GM12878 (cell line): ENCODE measurements around the gene NR1D1. TPM values are rescaled to one million over a fixed set of nuclear protein-coding genes. Genes with fewer than 3 reads are reported as not detected.

Experiments
- CHD4 ChIP-seq: fragments of 200-600 bp; sonication (generic); IDR thresholded peaks from 2 replicates; pipeline ENCODE4 v1.6.1; 2016; ENCODE audit warnings: mild to moderate bottlenecking
- GATAD2B ChIP-seq: fragments of 450-650 bp; conservative IDR thresholded peaks from 2 replicates; pipeline ENCODE4 v1.6.1; 2017; ENCODE audit warnings: low read depth, mild to moderate bottlenecking, moderate library complexity
- NFIC ChIP-seq: IDR thresholded peaks from 2 replicates; pipeline ENCODE4 v1.6.1; 2012; ENCODE audit warnings: low read depth, mild to moderate bottlenecking, inconsistent platforms, low read length, moderate library complexity
- NR2C2 ChIP-seq: IDR thresholded peaks from 2 replicates; pipeline ENCODE4 v1.6.1; 2011; ENCODE audit warnings: borderline replicate concordance, low read depth; ENCODE audit not compliant: control insufficient read depth, insufficient read length
- NRF1 ChIP-seq: conservative IDR thresholded peaks from 2 replicates; pipeline ENCODE4 v1.6.1; 2011; ENCODE audit warnings: mild to moderate bottlenecking, low read depth, low read length, improper control_type of control experiment
- PML ChIP-seq: IDR thresholded peaks from 2 replicates; pipeline ENCODE4 v1.6.1; 2012; ENCODE audit warnings: low read length, inconsistent platforms
- RBBP5 ChIP-seq: fragments of 200-600 bp; sonication (generic); conservative IDR thresholded peaks from 2 replicates; pipeline ENCODE4 v1.6.1; 2016
- RCOR1 ChIP-seq: conservative IDR thresholded peaks from 2 replicates; pipeline ENCODE4 v1.6.1; 2012; ENCODE audit warnings: low read depth, low read length, improper control_type of control experiment
- REST ChIP-seq: IDR thresholded peaks from 2 replicates; pipeline ENCODE4 v1.6.1; 2012; ENCODE audit warnings: mild to moderate bottlenecking, low read depth, low read length
- SIX5 ChIP-seq: IDR thresholded peaks from 2 replicates; pipeline ENCODE4 v1.6.1; 2011; ENCODE audit warnings: mild to moderate bottlenecking, low read depth, low read length, moderate library complexity; ENCODE audit not compliant: severe bottlenecking
- SMAD1 ChIP-seq: fragments of 450-650 bp; IDR thresholded peaks from 2 replicates; pipeline ENCODE4 v1.6.1; 2018; ENCODE audit warnings: mild to moderate bottlenecking, low read depth; ENCODE audit not compliant: partially characterized antibody
- ZBTB33 ChIP-seq: fragments of 450-650 bp; IDR thresholded peaks from 2 replicates; pipeline ENCODE4 v1.6.1; 2017; ENCODE audit warnings: mild to moderate bottlenecking
- ZNF592 ChIP-seq: fragments of 450-650 bp; IDR thresholded peaks from 2 replicates; pipeline ENCODE4 v1.6.1; 2017; ENCODE audit warnings: mild to moderate bottlenecking, moderate library complexity
- ZSCAN29 ChIP-seq: fragments of 450-650 bp; IDR thresholded peaks from 2 replicates; pipeline ENCODE4 v1.6.1; 2017; ENCODE audit warnings: mild to moderate bottlenecking, moderate library complexity
- polyA plus RNA-seq, 11 experiments: library from polyadenylated mRNA; depleted of rRNA in 4 of 11; unstranded in 6 of 11; stranded (reverse) in 5 of 11; fragments of >200 nt; fragmentation: Nextera tagmentation in 4 of 11; fragmentation: Illumina TruSeq in 1 of 11; extraction: Ambion mirVana in 4 of 11; extraction: Trizol in 1 of 11; gene quantifications; 1 replicate in 1 of 11; 2 replicates in 10 of 11; pipeline versions ENCODE4 v1.2.1 to v1.2.3, GENCODE V29; 2011 to 2016; ENCODE audit warnings: inconsistent platforms in 2 of 11, missing spikeins in 2 of 11, low read depth in 1 of 11
- total RNA-seq, 4 experiments: library from RNA; depleted of rRNA in 3 of 4; stranded (reverse); fragments of >200 nt in 3 of 4; fragmentation: Illumina TruSeq in 1 of 4; extraction: Trizol in 1 of 4; gene quantifications; 2 replicates each; pipeline versions ENCODE4 v1.2.1 to v1.2.3, GENCODE V29; 2013 to 2021
- TF ChIP-seq, protein P1 (sequence below), 3 experiments: IDR thresholded peaks in 2 of 3; conservative IDR thresholded peaks in 1 of 3; 2 replicates each; pipeline ENCODE4 v1.5.1; 2011; ENCODE audit warnings: low read depth in 3 of 3, low read length in 3 of 3, mild to moderate bottlenecking in 3 of 3, control low read depth in 2 of 3, moderate library complexity in 2 of 3, inconsistent platforms in 1 of 3, mixed read lengths in 1 of 3; ENCODE audit not compliant: control insufficient read depth in 2 of 3, insufficient read depth in 1 of 3; ENCODE audit errors: extremely low read depth in 1 of 3

NR1D1 gene
- total and polyA plus RNA-seq, 10 of the 15 experiments (the other 5 are each of a cell fraction or from before 2014, with no cell fraction given): 0.10 to 3.4 (median 0.94) TPM

DNA sequence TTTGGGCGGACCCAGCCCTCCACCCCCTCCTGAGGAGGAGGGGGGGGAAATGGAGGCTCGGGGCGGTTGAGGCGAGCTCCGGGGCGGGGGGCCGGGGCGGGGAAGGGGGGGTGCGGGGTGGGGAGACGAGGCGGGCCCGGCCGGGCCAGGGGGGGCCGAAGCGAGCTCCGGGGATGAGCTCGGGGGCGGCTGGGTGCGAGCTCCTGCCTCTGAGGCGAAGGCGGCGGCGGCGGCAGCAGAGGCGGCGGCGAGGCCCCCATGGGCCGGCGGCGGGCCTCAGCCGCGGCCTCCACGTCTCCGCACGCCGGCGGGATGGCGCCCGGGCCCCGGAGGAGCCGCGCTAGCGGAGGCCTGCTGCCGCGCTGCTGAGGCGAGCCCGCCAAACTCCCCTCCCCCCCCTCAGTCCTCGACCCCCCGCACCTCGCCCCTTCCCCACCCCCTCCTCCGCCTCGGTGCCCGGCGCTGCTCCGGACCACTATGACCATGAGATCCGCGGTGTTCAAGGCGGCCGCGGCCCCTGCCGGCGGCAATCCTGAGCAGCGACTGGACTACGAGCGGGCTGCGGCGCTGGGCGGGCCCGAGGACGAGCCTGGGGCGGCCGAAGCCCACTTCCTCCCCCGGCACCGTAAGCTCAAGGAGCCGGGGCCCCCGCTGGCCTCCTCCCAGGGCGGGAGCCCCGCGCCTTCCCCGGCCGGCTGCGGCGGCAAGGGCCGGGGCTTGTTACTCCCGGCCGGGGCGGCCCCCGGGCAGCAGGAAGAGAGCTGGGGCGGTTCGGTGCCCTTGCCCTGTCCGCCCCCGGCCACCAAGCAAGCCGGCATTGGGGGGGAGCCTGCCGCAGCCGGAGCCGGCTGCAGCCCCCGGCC lies 22.0 kb upstream of the NR1D1 start (continued):
- 0 out of 2 replicates have a peak, but pooled peaks have one; percentile 65 for TF ChIP-seq GATAD2B
- TF ChIP-seq NFIC: no peak
- TF ChIP-seq PML: no peak
- TF ChIP-seq RBBP5: no peak
- TF ChIP-seq ZBTB33: no peak
- TF ChIP-seq ZSCAN29: no peak
- no peak for TF ChIP-seq ZNF592
- TF ChIP-seq NR2C2: no peak
- no peak for TF ChIP-seq SMAD1
- no peak for TF ChIP-seq REST
- no peak for TF ChIP-seq SIX5
- no peak for TF ChIP-seq CHD4
- TF ChIP-seq RCOR1: no peak
- TF ChIP-seq, protein P1, sequence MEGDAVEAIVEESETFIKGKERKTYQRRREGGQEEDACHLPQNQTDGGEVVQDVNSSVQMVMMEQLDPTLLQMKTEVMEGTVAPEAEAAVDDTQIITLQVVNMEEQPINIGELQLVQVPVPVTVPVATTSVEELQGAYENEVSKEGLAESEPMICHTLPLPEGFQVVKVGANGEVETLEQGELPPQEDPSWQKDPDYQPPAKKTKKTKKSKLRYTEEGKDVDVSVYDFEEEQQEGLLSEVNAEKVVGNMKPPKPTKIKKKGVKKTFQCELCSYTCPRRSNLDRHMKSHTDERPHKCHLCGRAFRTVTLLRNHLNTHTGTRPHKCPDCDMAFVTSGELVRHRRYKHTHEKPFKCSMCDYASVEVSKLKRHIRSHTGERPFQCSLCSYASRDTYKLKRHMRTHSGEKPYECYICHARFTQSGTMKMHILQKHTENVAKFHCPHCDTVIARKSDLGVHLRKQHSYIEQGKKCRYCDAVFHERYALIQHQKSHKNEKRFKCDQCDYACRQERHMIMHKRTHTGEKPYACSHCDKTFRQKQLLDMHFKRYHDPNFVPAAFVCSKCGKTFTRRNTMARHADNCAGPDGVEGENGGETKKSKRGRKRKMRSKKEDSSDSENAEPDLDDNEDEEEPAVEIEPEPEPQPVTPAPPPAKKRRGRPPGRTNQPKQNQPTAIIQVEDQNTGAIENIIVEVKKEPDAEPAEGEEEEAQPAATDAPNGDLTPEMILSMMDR (IDR thresholded peaks at IDR 0.05 in 2 of 3, conservative IDR thresholded peaks at IDR 0.05 in 1 of 3; ENCODE audit: control insufficient read depth in 2 of 3, extremely low read depth in 1 of 3, insufficient read depth in 1 of 3, low read depth in 3 of 3, low read length in 3 of 3): peak in 1 of 3 experiments; percentile 15; a peak in 1 of 6 replicates
- TF ChIP-seq NRF1: no peak
